OCI-LY7 (cell line): ENCODE measurements around the gene SMPDL3A. TPM values are rescaled to one million over a fixed set of nuclear protein-coding genes. Genes with fewer than 3 reads are reported as not detected.

ENCODE experiments used
- BruUV-seq: library from RNA; stranded (reverse); fragments of 400-500 nt; replicated peaks from 2 replicates; lab custom pipeline; 2021; lab: Mats Ljungman, UMichigan
- CTCF ChIA-PET: fragments of 300-600 bp; sonication (Branson Sonifier 250); formaldehyde crosslinking; loops from one replicate; lab custom pipeline; 2022; ENCODE audit warnings: antibody characterized with exemption; ENCODE audit not compliant: unreplicated experiment; lab: Charles Lee
- POLR2A ChIA-PET: fragments of 300-600 bp; sonication (Branson Sonifier 250); formaldehyde crosslinking; loops from one replicate; lab custom pipeline; 2022; ENCODE audit warnings: antibody characterized with exemption; lab: Charles Lee
- DNase-seq: peaks from one replicate; pipeline ENCODE4 v3.0.0-alpha.2; 2015; ENCODE audit warnings: low spot score
- H2AFZ ChIP-seq: fragments of 200-600 bp; sonication (generic), shearing (Covaris generic); 2 replicates; pipeline ENCODE4 v1.6.1; 2014; ENCODE audit warnings: mild to moderate bottlenecking, antibody characterized with exemption, low read length, moderate library complexity
- H3K27ac ChIP-seq: fragments of 200-600 bp; sonication (generic); 2 replicates; pipeline ENCODE4 v1.5.1; 2014; ENCODE audit warnings: mixed run types, low read depth, mild to moderate bottlenecking, moderate library complexity, low read length, inconsistent platforms; ENCODE audit not compliant: poor library complexity, severe bottlenecking
- H3K36me3 ChIP-seq: fragments of 200-600 bp; sonication (generic); 2 replicates; pipeline ENCODE4 v1.6.1; 2014; ENCODE audit warnings: mild to moderate bottlenecking, antibody characterized with exemption, low read length, moderate library complexity, mixed read lengths; ENCODE audit not compliant: insufficient read depth
- H3K4me1 ChIP-seq: fragments of 200-600 bp; sonication (generic); 2 replicates; pipeline ENCODE4 v1.5.1; 2014; ENCODE audit warnings: mild to moderate bottlenecking, low read length; ENCODE audit not compliant: insufficient read depth, poor library complexity, severe bottlenecking
- H3K4me2 ChIP-seq: fragments of 200-600 bp; sonication (generic); 2 replicates; pipeline ENCODE4 v1.6.1; 2014; ENCODE audit warnings: mild to moderate bottlenecking, low read length
- H3K4me3 ChIP-seq: fragments of 200-600 bp; sonication (generic); 2 replicates; pipeline ENCODE4 v1.5.1; 2014; ENCODE audit warnings: mild to moderate bottlenecking, low read depth, low read length; ENCODE audit not compliant: poor library complexity, severe bottlenecking
- H3K79me2 ChIP-seq: fragments of 200-600 bp; sonication (generic); 2 replicates; pipeline ENCODE4 v1.6.1; 2016; ENCODE audit warnings: low read depth, mild to moderate bottlenecking, low read length, moderate library complexity, mixed read lengths; ENCODE audit not compliant: insufficient read depth
- H3K9me2 ChIP-seq: fragments of 200-600 bp; sonication (generic); 2 replicates; pipeline ENCODE4 v1.6.1; 2016; ENCODE audit warnings: mild to moderate bottlenecking, low read length, mixed read lengths; ENCODE audit not compliant: insufficient read depth
- H3K9me3 ChIP-seq: fragments of 200-600 bp; sonication (generic); 2 replicates; pipeline ENCODE4 v1.6.1; 2014; ENCODE audit warnings: mild to moderate bottlenecking, mixed run types, low read length, mixed read lengths
- H4K20me1 ChIP-seq: fragments of 200-600 bp; sonication (generic); 2 replicates; pipeline ENCODE4 v1.6.1; 2014; ENCODE audit warnings: mild to moderate bottlenecking, antibody characterized with exemption, low read length, moderate library complexity, mixed read lengths; ENCODE audit not compliant: insufficient read depth
- CTCF ChIP-seq: fragments of 200-600 bp; sonication (generic); conservative IDR thresholded peaks from 2 replicates; pipeline ENCODE4 v1.5.1; 2014; ENCODE audit warnings: mild to moderate bottlenecking, antibody characterized with exemption, low read length, moderate library complexity, mixed read lengths
- EZH2phosphoT487 ChIP-seq: fragments of 200-600 bp; sonication (generic); IDR thresholded peaks from 2 replicates; pipeline ENCODE4 v1.6.1; 2018; ENCODE audit warnings: low read depth, borderline replicate concordance, mild to moderate bottlenecking, mixed run types, antibody characterized with exemption, low read length, moderate library complexity, mixed read lengths
- intact Hi-C: fragments of 100-400 bp; cut with micrococcal nuclease; formaldehyde crosslinking; loops from one replicate; pipeline ENCODE4 v1.10.0; 2022; ENCODE audit not compliant: unreplicated experiment
- total RNA-seq, 2 experiments: library from RNA; depleted of rRNA in 1 of 2; stranded (reverse); fragments of >200 nt in 1 of 2; shearing (Covaris generic) in 1 of 2; gene quantifications; 2 replicates each; pipeline ENCODE4 v1.2.3, GENCODE V29; 2014 to 2022

SMPDL3A gene
- total RNA-seq, 2 experiments from 2014 or later = not detected

DNA sequence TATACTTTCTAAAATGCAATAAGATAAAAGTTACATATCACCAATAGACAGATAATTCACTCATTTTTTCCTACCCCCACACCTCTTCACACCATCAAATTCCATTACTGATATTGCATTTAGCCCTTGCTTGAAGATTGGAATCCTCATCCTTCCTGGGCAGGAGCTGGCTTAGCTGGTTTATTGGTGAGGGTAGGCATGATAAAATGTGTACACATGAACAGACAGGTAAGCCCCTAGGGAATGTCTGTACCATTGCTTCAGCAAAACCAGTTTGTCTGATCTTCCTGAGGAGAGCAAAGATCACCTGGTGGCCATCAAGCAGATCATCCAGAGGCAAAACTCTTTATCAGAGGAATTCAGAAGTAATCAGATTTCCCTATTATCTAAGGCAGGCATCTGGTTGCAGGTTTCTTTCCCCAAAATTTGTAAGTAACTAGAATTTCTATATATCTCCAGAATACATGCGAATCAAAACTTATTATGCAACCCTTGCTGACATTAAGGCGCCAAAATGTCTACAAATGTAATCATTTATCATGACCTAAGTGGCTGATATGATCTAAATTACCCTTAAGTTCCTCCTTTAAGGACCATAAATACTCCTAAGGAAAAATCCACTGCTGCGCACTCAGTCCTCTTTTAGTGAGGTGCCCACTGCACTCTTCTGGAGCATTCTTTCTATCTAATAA lies 16.2 kb upstream of the SMPDL3A start:
- no peak overlapping the region for H3K4me2 ChIP-seq
- intact Hi-C loops = no loop called here
- H3K79me2 ChIP-seq = no peaks in the 10 kb centered on the region
- H3K9me3 ChIP-seq = no peaks in the 10 kb centered on the region
- H3K27ac ChIP-seq = no peak overlapping the region
- no peak overlapping the region for H2AFZ ChIP-seq
- BruUV-seq = no TSS peak
- H4K20me1 ChIP-seq = no peaks in the 10 kb centered on the region
- TF ChIP-seq CTCF = no peak
- no peak for TF ChIP-seq EZH2phosphoT487
- CTCF ChIA-PET = no interaction called here
- no peaks in the 10 kb centered on the region for H3K36me3 ChIP-seq
- H3K4me1 ChIP-seq = no peaks in the 10 kb centered on the region
- H3K4me3 ChIP-seq = no peak overlapping the region
- POLR2A ChIA-PET = no interaction called here
- no peak for DNase-seq
- H3K9me2 ChIP-seq = 0 out of 2 replicates have a peak, but pooled peaks cover 2% of the 10 kb centered on the region

DNA sequence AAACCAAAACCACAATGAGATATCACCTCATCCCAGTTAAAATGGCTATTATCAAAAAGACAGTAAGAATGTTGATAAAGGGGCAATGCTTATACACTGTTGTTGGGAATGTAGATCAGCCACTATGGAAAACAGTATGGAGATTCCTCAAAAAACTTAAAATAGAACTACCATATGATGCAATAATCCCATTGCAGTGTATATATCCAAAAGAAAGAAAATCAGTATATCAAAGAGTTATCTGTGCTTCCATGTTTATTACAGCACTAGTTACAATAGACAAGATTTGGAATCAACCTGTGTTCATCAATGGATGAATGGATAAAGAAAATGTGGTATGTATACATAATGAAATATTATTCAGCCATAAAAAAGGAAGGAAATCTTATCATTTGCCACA lies 13.1 kb upstream of the SMPDL3A start:
- Histone ChIP-seq H3K79me2 (no peaks in the 10 kb centered on the region), H3K4me3 (no peak overlapping the region), H3K9me2 (0 out of 2 replicates have a peak, but pooled peaks cover 2% of the 10 kb centered on the region), H4K20me1 (no peaks in the 10 kb centered on the region), H3K36me3 (no peaks in the 10 kb centered on the region), H3K4me2 (no peak overlapping the region), H3K9me3 (no peaks in the 10 kb centered on the region), H3K4me1 (no peaks in the 10 kb centered on the region), H3K27ac (no peak overlapping the region), H2AFZ (no peak overlapping the region)
- ChIA-PET CTCF (no interaction called here), POLR2A (no interaction called here)
- no TSS peak for BruUV-seq
- intact Hi-C loops = no loop called here
- DNase-seq = no peak
- TF ChIP-seq EZH2phosphoT487 = no peak

- H3K27ac ChIP-seq = no peak overlapping the region
- 0 out of 2 replicates have a peak, but pooled peaks cover 2% of the 10 kb centered on the region for H3K9me2 ChIP-seq
- POLR2A ChIA-PET = no interaction called here
- TF ChIP-seq EZH2phosphoT487 = no peak
- no peak for TF ChIP-seq CTCF
- no peaks in the 10 kb centered on the region for H3K36me3 ChIP-seq
- CTCF ChIA-PET = no interaction called here
- no peak overlapping the region for H2AFZ ChIP-seq
- no peak overlapping the region for H3K4me3 ChIP-seq
- H3K4me1 ChIP-seq = no peaks in the 10 kb centered on the region
- H3K9me3 ChIP-seq = no peaks in the 10 kb centered on the region
- no peak for DNase-seq
- no peaks in the 10 kb centered on the region for H3K79me2 ChIP-seq
- no TSS peak for BruUV-seq
- intact Hi-C loops = no loop called here
- H3K4me2 ChIP-seq = no peak overlapping the region
- no peaks in the 10 kb centered on the region for H4K20me1 ChIP-seq
Measured at GRCh38 chr6:122778302-122778701, 10.8 kb upstream of the SMPDL3A start.
